Activated CD8-positive, alpha-beta memory T cell treated with anti-CD3 and anti-CD28 coated beads for 4 hours (primary cell): Measurements from ENCODE around the gene TRIM73.
"Not testable (repeated sequence)": the region's sequence is repeated elsewhere in the genome, so short reads cannot be mapped to it uniquely, and the experiment has no call there.

Source experiments
- DNase-seq, 2 donors: peaks; one replicate each; pipeline ENCODE4 v3.0.0-alpha.2; 2020; ENCODE audit warnings: low read depth in 2 of 2

Gene TRIM73

GRCh38 chr7:75415829-75416373 is 20.5 kb downstream of the TRIM73 start:
- not testable (repeated sequence) for DNase-seq

DNA sequence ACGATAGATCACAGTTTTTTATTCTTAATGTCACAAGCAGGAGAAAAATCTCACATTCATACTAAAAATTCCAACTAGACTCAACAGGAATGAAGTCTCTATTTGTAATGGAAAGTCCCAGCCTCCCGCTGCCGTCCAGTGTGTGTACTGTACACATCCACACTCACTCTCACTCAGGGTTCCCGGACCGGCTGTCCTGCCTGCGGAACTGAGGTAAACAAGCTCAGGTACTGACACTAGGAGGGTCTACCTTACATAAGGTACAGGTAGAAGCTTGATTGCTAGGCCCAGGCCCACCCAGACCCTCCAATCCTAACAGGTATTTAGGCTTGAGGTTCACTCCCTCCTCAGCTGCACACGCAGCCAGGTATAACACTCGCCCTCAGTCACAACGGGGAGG is 21.4 kb downstream of the TRIM73 start:
- not testable (repeated sequence) for DNase-seq

GRCh38 chr7:75418292-75418858 is 22.9 kb downstream of the TRIM73 start:
- DNase-seq, result not testable (repeated sequence)

- not testable (repeated sequence) for DNase-seq
These were observed 23.8 kb downstream of the TRIM73 start for GRCh38 chr7:75419210-75419609.

- DNase-seq, result not testable (repeated sequence)
These were observed 24.3 kb downstream of the TRIM73 start for GRCh38 chr7:75419693-75420092.

GRCh38 chr7:75420152-75420551 is 24.7 kb downstream of the TRIM73 start:
- DNase-seq, result not testable (repeated sequence)

GRCh38 chr7:75421798-75422710 is 26.6 kb downstream of the TRIM73 start:
- not testable (repeated sequence) for DNase-seq

DNA sequence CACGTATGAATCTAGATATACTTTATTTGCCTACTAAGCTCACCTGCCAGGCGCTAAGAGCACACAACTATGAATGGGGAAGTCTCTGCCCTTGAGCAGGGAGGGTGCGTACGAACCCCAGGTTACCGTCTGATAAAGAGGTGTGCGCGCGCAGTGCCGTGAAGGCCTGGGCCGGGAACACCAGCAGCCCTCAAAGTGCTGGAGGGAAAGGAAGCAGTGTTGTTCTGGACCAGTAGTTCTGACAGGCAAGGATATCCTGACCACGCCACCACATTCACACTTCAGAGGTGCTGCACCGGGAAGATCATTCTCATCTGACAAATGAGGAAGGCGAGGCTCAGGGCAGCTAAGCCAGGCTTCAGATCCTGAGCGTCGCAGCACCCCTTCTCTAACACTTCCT is 28.1 kb downstream of the TRIM73 start:
- DNase-seq, result not testable (repeated sequence)

- not testable (repeated sequence) for DNase-seq
These were observed 43.6 kb downstream of the TRIM73 start for GRCh38 chr7:75439000-75439399.

GRCh38 chr7:75442101-75442464 is 46.7 kb downstream of the TRIM73 start:
- DNase-seq, result not testable (repeated sequence)

DNA sequence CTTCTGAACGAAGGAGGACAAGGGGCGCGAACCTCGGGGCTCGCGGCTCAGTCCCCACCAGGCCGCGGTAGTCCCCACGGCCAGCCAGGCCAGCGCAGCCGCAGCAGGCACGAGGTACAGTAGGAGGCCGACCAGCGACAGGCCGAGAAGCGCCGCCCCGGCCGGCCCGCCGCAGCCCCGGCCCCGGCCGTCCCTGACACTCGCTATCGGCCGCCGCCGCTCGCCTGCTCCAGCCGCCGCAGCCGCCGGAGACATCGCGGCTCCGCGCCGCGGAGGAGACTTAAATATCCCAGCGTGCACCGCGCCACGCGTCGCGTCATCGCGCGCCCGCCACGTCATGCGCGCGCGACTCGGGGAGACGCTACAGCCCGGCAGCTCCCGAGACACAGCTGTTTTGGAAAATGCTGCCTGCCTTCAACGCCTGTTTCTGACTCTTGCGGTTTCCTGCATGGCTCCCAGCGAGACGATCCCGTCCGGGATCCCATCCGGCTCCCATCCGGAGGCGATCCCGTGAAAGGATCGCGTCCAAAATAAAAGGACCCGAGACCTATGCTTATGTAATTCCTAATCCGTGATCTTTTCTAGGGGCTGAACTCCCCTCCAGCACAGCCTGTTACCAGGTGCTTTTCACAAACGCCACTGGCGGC is 47.2 kb downstream of the TRIM73 start:
- DNase-seq, result not testable (repeated sequence)

DNA sequence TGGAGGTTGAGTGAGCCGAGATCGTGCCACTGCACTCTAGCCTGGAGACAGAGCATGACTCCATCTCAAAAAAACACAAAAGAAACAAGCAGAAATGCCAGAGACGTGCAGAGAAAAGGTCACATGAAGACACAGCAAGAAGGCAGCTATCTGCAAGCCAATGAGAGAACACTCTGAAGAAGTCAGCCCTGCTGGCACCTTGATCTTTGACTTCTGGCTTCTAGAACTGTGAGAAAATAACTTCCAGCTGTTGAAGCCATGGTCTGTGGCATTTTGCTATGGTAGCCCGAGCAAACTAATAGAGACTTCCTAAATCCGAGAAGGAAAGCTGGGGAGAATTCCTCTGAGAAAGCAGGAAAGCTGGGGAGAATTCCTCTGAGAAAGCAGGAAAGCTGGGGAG is 54.5 kb downstream of the TRIM73 start:
- not testable (repeated sequence) for DNase-seq

GRCh38 chr7:75452494-75452955 is 57.1 kb downstream of the TRIM73 start:
- not testable (repeated sequence) for DNase-seq
